Ascending aorta (tissue), 2 donors: ENCODE results near the gene RFX2. TPM values are rescaled to one million over a fixed set of nuclear protein-coding genes. Genes with fewer than 3 reads are reported as not detected.

ENCODE experiments used
- DNase-seq, 2 donors: peaks; one replicate each; pipeline ENCODE4 v3.0.0-alpha.2; 2019; ENCODE audit warnings: low spot score in 2 of 2
- H3K27ac ChIP-seq, 2 donors: fragments of 200-600 bp; sonication (generic); one replicate each; pipeline ENCODE4 v1.5.1; 2016 to 2017; ENCODE audit warnings: mild to moderate bottlenecking in 1 of 2
- H3K27me3 ChIP-seq: fragments of 200-600 bp; sonication (generic); one replicate; pipeline ENCODE4 v1.5.1; 2017
- H3K36me3 ChIP-seq, 2 donors: fragments of 200-600 bp; sonication (generic); one replicate each; pipeline ENCODE4 v1.5.1; 2016
- H3K4me1 ChIP-seq, 2 donors: fragments of 200-600 bp; sonication (generic); one replicate each; pipeline ENCODE4 v1.5.1; 2016 to 2017; ENCODE audit warnings: mild to moderate bottlenecking in 1 of 2
- H3K4me3 ChIP-seq, 2 donors: fragments of 200-600 bp; sonication (generic); one replicate each; pipeline ENCODE4 v1.5.1; 2016 to 2017; ENCODE audit warnings: mild to moderate bottlenecking in 1 of 2
- H3K9me3 ChIP-seq, 2 donors: fragments of 200-600 bp; sonication (generic); one replicate each; pipeline ENCODE4 v1.5.1; 2016
- intact Hi-C: fragments of 100-400 bp; cut with DNase I; formaldehyde crosslinking; loops from one replicate; pipeline ENCODE4 v1.15.1; 2023
- total RNA-seq: library from RNA; depleted of rRNA; stranded (reverse); fragments of >200 nt; gene quantifications from one replicate; pipeline ENCODE4 v1.1.0, GENCODE V29; 2016
- TF ChIP-seq, protein P1 (sequence below), 3 experiments: fragments of 200-600 bp in 2 of 3; fragments of 450-650 bp in 1 of 3; sonication (generic) in 2 of 3; IDR thresholded peaks; one replicate each; pipeline ENCODE4 v1.5.1; 2016 to 2019; ENCODE audit warnings: antibody characterized with exemption in 3 of 3, mild to moderate bottlenecking in 1 of 3, moderate library complexity in 1 of 3

RFX2 gene
- total RNA-seq, 1 donor from 2014 or later = 107 TPM

DNA sequence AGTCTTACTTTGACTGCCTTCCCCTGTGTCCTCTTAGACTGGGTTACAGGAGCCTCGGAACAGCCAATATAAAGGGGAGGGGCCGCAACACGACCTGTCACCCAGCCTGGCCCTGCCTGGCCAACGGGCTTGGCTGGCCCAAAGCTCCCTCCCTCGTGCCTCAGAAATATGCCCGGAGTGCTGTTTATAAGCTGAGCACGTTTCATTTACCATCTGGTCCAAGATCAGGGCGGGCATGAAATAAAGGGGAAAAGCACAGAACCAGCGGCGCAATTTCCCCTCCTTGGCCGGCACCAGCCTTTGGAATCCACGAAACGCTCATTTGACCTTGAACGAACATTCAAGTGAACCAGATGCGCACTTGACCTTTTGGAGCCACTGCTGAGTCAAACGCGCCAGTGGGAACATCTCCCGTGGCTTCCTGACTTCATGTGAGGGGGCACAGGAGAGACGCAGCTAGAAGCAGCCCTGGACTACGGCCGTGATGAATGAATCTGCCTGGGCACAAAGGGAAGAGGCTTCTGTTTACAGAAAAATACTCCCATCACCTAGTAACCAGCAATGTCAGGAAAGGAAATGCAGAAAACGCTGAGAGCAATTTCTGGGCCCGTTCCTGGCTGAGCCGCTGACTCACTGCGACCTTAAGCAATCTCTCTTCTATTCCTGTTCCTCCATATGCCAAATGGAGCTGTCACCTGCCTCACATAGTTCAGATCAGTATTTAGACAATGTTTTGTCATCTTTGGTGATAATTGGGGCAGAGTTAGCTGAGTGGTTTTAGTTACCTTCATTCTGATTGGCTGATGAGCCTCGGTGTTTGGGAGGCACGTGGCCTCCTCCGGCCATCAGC lies 53.3 kb downstream of the RFX2 start:
- Histone ChIP-seq H3K36me3 (no peaks in the 10 kb centered on the region), H3K9me3 (no peaks in the 10 kb centered on the region), H3K27me3 (no peaks in the 10 kb centered on the region), H3K4me1 (peaks cover 15 to 55% of the 10 kb centered on the region in 2 donors), H3K27ac (peak overlapping the region; percentile 93 to 96), H3K4me3 (peak overlapping the region; percentile 28 to 47)
- intact Hi-C loops = loop anchor here (1.0 to 5.0 kb wide), 3 partner anchors 9 to 220 kb away; partner anchors contain the start of genes MLLT1 and RFX2
- DNase-seq = peak; percentile 67 to 94
- TF ChIP-seq, protein P1, sequence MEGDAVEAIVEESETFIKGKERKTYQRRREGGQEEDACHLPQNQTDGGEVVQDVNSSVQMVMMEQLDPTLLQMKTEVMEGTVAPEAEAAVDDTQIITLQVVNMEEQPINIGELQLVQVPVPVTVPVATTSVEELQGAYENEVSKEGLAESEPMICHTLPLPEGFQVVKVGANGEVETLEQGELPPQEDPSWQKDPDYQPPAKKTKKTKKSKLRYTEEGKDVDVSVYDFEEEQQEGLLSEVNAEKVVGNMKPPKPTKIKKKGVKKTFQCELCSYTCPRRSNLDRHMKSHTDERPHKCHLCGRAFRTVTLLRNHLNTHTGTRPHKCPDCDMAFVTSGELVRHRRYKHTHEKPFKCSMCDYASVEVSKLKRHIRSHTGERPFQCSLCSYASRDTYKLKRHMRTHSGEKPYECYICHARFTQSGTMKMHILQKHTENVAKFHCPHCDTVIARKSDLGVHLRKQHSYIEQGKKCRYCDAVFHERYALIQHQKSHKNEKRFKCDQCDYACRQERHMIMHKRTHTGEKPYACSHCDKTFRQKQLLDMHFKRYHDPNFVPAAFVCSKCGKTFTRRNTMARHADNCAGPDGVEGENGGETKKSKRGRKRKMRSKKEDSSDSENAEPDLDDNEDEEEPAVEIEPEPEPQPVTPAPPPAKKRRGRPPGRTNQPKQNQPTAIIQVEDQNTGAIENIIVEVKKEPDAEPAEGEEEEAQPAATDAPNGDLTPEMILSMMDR (IDR thresholded peaks at IDR 0.05) = no peak

DNA sequence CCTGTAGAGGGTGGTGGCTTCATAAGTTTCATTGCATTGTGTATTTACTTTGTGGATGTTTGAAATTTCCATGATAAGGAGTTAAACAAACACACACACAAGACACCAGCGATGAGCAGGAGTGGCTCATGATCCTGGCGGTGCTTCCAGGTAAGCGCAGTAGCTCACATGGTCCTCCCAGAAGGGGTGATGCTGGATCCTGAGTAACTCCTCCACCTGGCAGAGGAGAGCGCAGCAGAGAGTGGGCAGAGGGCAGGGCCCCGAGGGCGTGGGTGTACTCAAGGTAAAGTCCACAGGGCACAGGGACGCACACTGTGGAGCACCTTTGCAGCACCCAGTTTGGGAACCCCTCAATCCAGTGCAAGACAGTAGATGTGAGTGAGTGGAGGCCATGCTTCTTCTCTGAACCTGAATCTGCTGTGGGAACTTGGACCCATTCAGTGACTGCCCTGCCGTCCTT lies 54.0 kb downstream of the RFX2 start:
- intact Hi-C loops = loop anchor here (1.0 to 5.0 kb wide), 2 partner anchors 54 to 221 kb away; partner anchors contain the start of genes MLLT1 and RFX2
- Histone ChIP-seq H3K27ac (peak overlapping the region; percentile 93 to 96), H3K9me3 (no peaks in the 10 kb centered on the region), H3K27me3 (no peaks in the 10 kb centered on the region), H3K36me3 (no peaks in the 10 kb centered on the region), H3K4me3 (peak overlapping the region; percentile 28 to 47), H3K4me1 (peaks cover 11 to 48% of the 10 kb centered on the region in 2 donors)
- peak in 1 of 2 donors; percentile 71 for DNase-seq
- TF ChIP-seq, protein P1 (IDR thresholded peaks at IDR 0.05) = no peak

DNA sequence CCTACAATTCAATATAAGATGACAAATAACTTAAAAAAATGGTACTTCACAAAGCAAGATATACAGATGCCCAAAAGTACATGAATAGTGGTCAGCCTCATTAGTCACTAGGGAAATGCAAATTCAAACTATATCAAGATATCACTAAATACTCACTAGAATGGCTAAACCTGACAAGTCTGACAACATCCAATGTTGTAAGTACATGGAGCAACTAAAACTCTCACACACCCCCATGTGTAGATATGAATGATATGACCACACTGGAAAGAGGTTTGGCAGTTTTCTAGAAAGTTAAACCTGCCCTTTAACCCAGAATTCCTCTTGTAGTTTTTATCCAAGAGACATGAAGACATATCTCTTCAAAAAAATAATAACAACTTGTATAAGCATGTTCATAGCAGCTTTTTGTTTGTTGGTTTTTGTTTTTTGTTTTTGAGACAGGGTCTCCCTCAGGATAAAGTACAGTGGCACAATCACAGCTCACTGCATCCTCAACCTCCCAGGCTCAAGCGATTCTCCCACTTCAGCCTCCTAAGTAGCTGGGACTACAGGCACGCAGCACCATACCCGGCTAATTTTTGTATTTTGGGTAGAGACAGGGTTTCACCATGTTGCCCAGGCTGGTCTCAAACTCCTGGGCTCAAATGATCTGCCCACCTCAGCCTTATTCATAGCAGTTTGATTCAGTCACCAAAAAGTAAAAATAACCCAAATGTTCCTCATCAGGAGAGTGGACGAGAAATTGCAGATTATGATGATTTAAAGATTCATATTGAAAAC lies 55.1 kb downstream of the RFX2 start:
- no peak for DNase-seq
- no peaks in the 10 kb centered on the region for H3K36me3 ChIP-seq
- H3K4me3 ChIP-seq = no peak overlapping the region
- no peaks in the 10 kb centered on the region for H3K9me3 ChIP-seq
- TF ChIP-seq, protein P1 (IDR thresholded peaks at IDR 0.05) = no peak
- intact Hi-C loops = loop anchor here (5.0 kb wide), 1 partner anchor 222 kb away; the partner anchor contains the start of gene MLLT1
- H3K27me3 ChIP-seq = no peaks in the 10 kb centered on the region
- H3K4me1 ChIP-seq = peaks cover 6 to 38% of the 10 kb centered on the region in 2 donors
- peak overlapping the region; percentile 93 to 96 for H3K27ac ChIP-seq

DNA sequence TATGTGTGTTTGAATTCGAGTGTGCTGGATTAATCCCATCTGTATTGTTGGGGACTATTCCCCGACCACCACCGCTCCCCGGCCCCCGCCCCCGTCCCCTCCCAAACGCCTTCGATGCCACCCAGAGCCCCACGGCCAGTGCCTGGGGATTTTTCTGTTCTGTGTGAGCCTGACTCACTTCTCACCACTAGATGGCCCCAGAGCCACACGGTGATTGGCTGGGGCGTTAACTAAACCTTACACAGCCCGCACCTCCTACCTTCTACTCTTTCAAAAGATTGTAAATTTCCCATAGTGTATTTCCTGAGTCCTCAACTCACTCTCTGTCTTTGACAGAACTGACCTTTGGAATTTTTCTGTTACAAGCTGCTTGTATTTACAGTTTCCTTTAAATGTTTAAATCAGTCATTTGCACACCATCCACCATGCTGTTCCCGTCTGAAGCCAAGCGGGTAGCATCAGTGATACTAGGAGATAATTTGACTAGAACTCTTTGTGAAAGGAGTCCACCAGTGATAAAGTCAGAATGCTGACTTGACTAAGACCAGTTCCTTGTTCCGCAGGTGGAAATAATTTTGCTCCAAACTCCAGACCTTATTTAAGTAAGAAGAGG lies 61.4 kb downstream of the RFX2 start:
- Histone ChIP-seq H3K4me1 (peaks cover 0 to 11% of the 10 kb centered on the region in 2 donors), H3K36me3 (peaks cover 0 to 6% of the 10 kb centered on the region in 2 donors), H3K27ac (no peak overlapping the region), H3K4me3 (peak overlapping the region in 1 of 2 donors; percentile 10), H3K27me3 (no peaks in the 10 kb centered on the region), H3K9me3 (no peaks in the 10 kb centered on the region)
- DNase-seq = peak in 1 of 2 donors; percentile 89
- TF ChIP-seq, protein P1 (IDR thresholded peaks at IDR 0.05) = peak; percentile 87 to 92 (median 88)
- intact Hi-C loops = loop anchor here (1.0 kb wide), 1 partner anchor 76 kb away; no protein-coding TSS in a partner anchor

DNA sequence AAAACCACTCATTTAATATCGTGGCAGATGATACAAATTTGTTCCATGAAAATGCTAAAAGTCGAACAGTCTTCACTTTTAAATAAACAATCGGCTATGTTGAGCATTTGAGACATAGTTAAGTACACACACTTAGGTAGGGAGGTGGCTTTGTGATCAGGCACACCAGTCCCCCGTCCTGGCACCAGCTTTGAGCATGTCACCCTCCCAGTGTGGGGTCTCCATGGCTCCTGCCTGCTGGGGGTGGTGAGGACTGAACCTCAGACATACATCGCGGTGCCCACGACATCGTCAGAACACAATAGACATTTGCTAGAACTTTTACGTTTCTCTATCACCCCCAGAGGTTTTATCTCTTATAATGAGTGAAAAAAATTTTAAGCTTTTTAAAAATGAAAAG lies 62.0 kb downstream of the RFX2 start:
- TF ChIP-seq, protein P1 (IDR thresholded peaks at IDR 0.05) = no peak
- H3K27ac ChIP-seq = no peak overlapping the region
- DNase-seq = no peak
- H3K4me1 ChIP-seq = peaks cover 0 to 11% of the 10 kb centered on the region in 2 donors
- no peaks in the 10 kb centered on the region for H3K27me3 ChIP-seq
- intact Hi-C loops = loop anchor here (1.0 kb wide), 1 partner anchor 77 kb away; no protein-coding TSS in a partner anchor
- peak overlapping the region in 1 of 2 donors; percentile 10 for H3K4me3 ChIP-seq
- H3K36me3 ChIP-seq = peaks cover 5 to 11% of the 10 kb centered on the region in 2 donors
- H3K9me3 ChIP-seq = no peaks in the 10 kb centered on the region
